RWPE2 (cell line): Measurements from ENCODE around the gene NOP10.

ENCODE experiments used
- ATAC-seq: fragments of 200-7000 bp; cut with Tn5 transposase; 3 replicates; pipeline ENCODE4 v1.9.1; 2021; ENCODE audit warnings: low read depth
- DNase-seq: peaks from one replicate; pipeline ENCODE4 v3.0.0-alpha.2; 2020; ENCODE audit warnings: low spot score
- H3K27ac ChIP-seq: fragments of 450-650 bp; 2 replicates; pipeline ENCODE4 v1.5.1; 2017; ENCODE audit warnings: mild to moderate bottlenecking; ENCODE audit not compliant: poor library complexity, severe bottlenecking
- H3K27me3 ChIP-seq: fragments of 250-450 bp; sonication (Bioruptor Pico); 2 replicates; pipeline ENCODE4 v1.5.1; 2021; ENCODE audit warnings: mild to moderate bottlenecking, moderate library complexity; ENCODE audit not compliant: insufficient read depth, poor library complexity, severe bottlenecking
- H3K36me3 ChIP-seq: fragments of 250-450 bp; sonication (Bioruptor Pico); 2 replicates; pipeline ENCODE4 v1.5.1; 2020; ENCODE audit warnings: low read depth, mild to moderate bottlenecking, moderate library complexity
- H3K4me1 ChIP-seq: fragments of 250-450 bp; sonication (Bioruptor Pico); 2 replicates; pipeline ENCODE4 v1.5.1; 2021; ENCODE audit warnings: mild to moderate bottlenecking, moderate library complexity; ENCODE audit not compliant: insufficient read depth, poor library complexity, severe bottlenecking
- H3K4me3 ChIP-seq: fragments of 250-450 bp; sonication (Bioruptor Pico); 2 replicates; pipeline ENCODE4 v1.5.1; 2021; ENCODE audit warnings: mild to moderate bottlenecking, moderate library complexity; ENCODE audit not compliant: severe bottlenecking
- H3K9me3 ChIP-seq: fragments of 250-450 bp; sonication (Bioruptor Pico); 2 replicates; pipeline ENCODE4 v1.5.1; 2021; ENCODE audit warnings: mild to moderate bottlenecking, moderate library complexity; ENCODE audit not compliant: severe bottlenecking
- CTCF ChIP-seq: fragments of 450-650 bp; IDR thresholded peaks from one replicate; pipeline ENCODE4 v1.5.1; 2017; ENCODE audit warnings: mild to moderate bottlenecking, moderate library complexity; ENCODE audit not compliant: poor library complexity, severe bottlenecking

Gene NOP10

GRCh38 chr15:34339946-34340345 is 3.0 kb downstream of the NOP10 start:
- peaks cover 39% of the 10 kb centered on the region for H3K36me3 ChIP-seq
- TF ChIP-seq CTCF = no peak
- no peaks in the 10 kb centered on the region for H3K9me3 ChIP-seq
- ATAC-seq = no peak
- no peaks in the 10 kb centered on the region for H3K27me3 ChIP-seq
- peaks cover 20% of the 10 kb centered on the region for H3K4me1 ChIP-seq
- peak overlapping the region; percentile 10 for H3K27ac ChIP-seq
- H3K4me3 ChIP-seq = no peak overlapping the region
- DNase-seq = no peak

GRCh38 chr15:34338347-34338746 is 4.6 kb downstream of the NOP10 start:
- no peak for ATAC-seq
- Histone ChIP-seq H3K36me3 (peaks cover 39% of the 10 kb centered on the region), H3K27me3 (no peaks in the 10 kb centered on the region), H3K9me3 (no peaks in the 10 kb centered on the region), H3K4me3 (peak overlapping the region; percentile 79), H3K4me1 (peaks cover 26% of the 10 kb centered on the region), H3K27ac (peak overlapping the region; percentile 10)
- DNase-seq = no peak
- TF ChIP-seq CTCF = no peak

- Histone ChIP-seq H3K4me1 (peaks cover 26% of the 10 kb centered on the region), H3K36me3 (peaks cover 39% of the 10 kb centered on the region), H3K27ac (peak within 1 kb of the TSS; percentile 10), H3K9me3 (no peaks in the 10 kb centered on the region), H3K4me3 (peak within 1 kb of the TSS; percentile 79), H3K27me3 (no peaks in the 10 kb centered on the region)
- DNase-seq (peak; percentile 98), ATAC-seq (peak; percentile 94)
- TF ChIP-seq CTCF = peak; percentile 1
Measured at GRCh38 chr15:34337557-34338306, 5.2 kb downstream of the NOP10 start, which contains the start of gene SLC12A6. Gene SLC12A6, minus strand, starts transcription at chr15:34337781. Its CDS starts 1,101 bp downstream, at chr15:34336680.

GRCh38 chr15:34336991-34337556 is 5.9 kb downstream of the NOP10 start:
- peak overlapping the region; percentile 10 for H3K27ac ChIP-seq

More at GRCh38 chr15:34336991-34337556, 5.9 kb downstream of the NOP10 start:
- DNase-seq (no peak), ATAC-seq (peak; percentile 8)
- Histone ChIP-seq H3K27me3 (no peaks in the 10 kb centered on the region), H3K36me3 (peaks cover 39% of the 10 kb centered on the region), H3K9me3 (no peaks in the 10 kb centered on the region), H3K4me1 (peaks cover 26% of the 10 kb centered on the region), H3K4me3 (peak overlapping the region; percentile 79)
- TF ChIP-seq CTCF = no peak
